Lung (tissue), 12 donors: ENCODE results near the gene GLCCI1. TPM values are rescaled to one million over a fixed set of nuclear protein-coding genes. Genes with fewer than 3 reads are reported as not detected.
"Not testable (repeated sequence)": the region's sequence is repeated elsewhere in the genome, so short reads cannot be mapped to it uniquely, and the experiment has no call there.

Experiments
- ATAC-seq: fragments of 200-7000 bp; cut with Tn5 transposase; one replicate; pipeline ENCODE4 v1.9.1; 2020; ENCODE audit warnings: moderate number of reproducible peaks; ENCODE audit not compliant: insufficient read depth, low FRiP score
- DNase-seq, 3 donors: peaks; one replicate each; pipeline ENCODE4 v3.0.0-alpha.2; 2013 to 2017
- H3K27ac ChIP-seq, 2 donors: one replicate each; pipeline ENCODE4 v1.5.1; 2013; ENCODE audit warnings: mild to moderate bottlenecking in 2 of 2, moderate library complexity in 2 of 2, control low read depth in 1 of 2, inconsistent platforms in 1 of 2, low read depth in 1 of 2, low read length in 1 of 2
- H3K27me3 ChIP-seq, 3 donors: one replicate each; pipeline ENCODE4 v1.5.1; 2013; ENCODE audit warnings: low read length in 2 of 3; ENCODE audit not compliant: control insufficient read depth in 3 of 3, insufficient read depth in 3 of 3
- H3K36me3 ChIP-seq, 4 donors: one replicate each; pipeline ENCODE4 v1.5.1; 2013; ENCODE audit warnings: low read length in 4 of 4, mild to moderate bottlenecking in 1 of 4, moderate library complexity in 1 of 4; ENCODE audit not compliant: control insufficient read depth in 4 of 4, insufficient read depth in 4 of 4
- H3K4me1 ChIP-seq, 5 donors: one replicate each; pipeline ENCODE4 v1.5.1; 2013; ENCODE audit warnings: low read length in 5 of 5, mild to moderate bottlenecking in 2 of 5, moderate library complexity in 1 of 5; ENCODE audit not compliant: control insufficient read depth in 5 of 5, insufficient read depth in 5 of 5
- H3K4me3 ChIP-seq: one replicate; pipeline ENCODE4 v1.5.1; 2013; ENCODE audit warnings: mild to moderate bottlenecking, control low read depth, moderate library complexity
- H3K9ac ChIP-seq, 2 donors: one replicate each; pipeline ENCODE4 v1.5.1; 2013; ENCODE audit warnings: low read length in 2 of 2, control low read depth in 1 of 2; ENCODE audit not compliant: insufficient read depth in 1 of 2
- H3K9me3 ChIP-seq, 4 donors: one replicate each; pipeline ENCODE4 v1.5.1; 2013; ENCODE audit warnings: low read length in 3 of 4, mild to moderate bottlenecking in 1 of 4, moderate library complexity in 1 of 4; ENCODE audit not compliant: control insufficient read depth in 4 of 4, insufficient read depth in 3 of 4
- CTCF ChIP-seq: IDR thresholded peaks from 2 replicates; pipeline ENCODE4 v1.5.1; 2012; ENCODE audit warnings: mild to moderate bottlenecking; ENCODE audit errors: control extremely low read depth, extremely low read depth
- WGBS, 2 donors: extraction: QIAGEN DNeasy Blood & Tissue Kit; methylation state at CpG; one replicate each; pipeline ENCODE4 v1.1.7; 2013; 5-methylcytosine and 5-hydroxymethylcytosine counted together
- polyA plus RNA-seq, 2 donors: library from polyadenylated mRNA; stranded (reverse); fragments of 200-250 nt; gene quantifications; one replicate each; pipeline ENCODE4 v1.2.1, GENCODE V29; 2013
- total RNA-seq, 2 donors: library from RNA; depleted of rRNA in 1 of 2; stranded (reverse); fragments of >200 nt in 1 of 2; gene quantifications; one replicate each; pipeline ENCODE4 v1.2.1, GENCODE V29; 2014 to 2021
- donor health status: control.
- donor health status: control.
- donor health status: Bipolar disorder and iron deficiency.
- donor health status: healthy.
- donor health status: DM: yes; HTN: yes; CAD: no.

GLCCI1 gene
- total and polyA plus RNA-seq, 4 donors, result 2.5 to 60.2 (median 21.0) TPM

GRCh38 chr7:8042796-8043535 lies 74.4 kb downstream of the GLCCI1 start:
- Histone ChIP-seq H3K4me3 (no peak overlapping the region), H3K36me3 (no peaks in the 10 kb centered on the region), H3K9ac (no peak overlapping the region), H3K27me3 (no peaks in the 10 kb centered on the region), H3K4me1 (peaks cover 0 to 1% (median 0%) of the 10 kb centered on the region in 5 donors), H3K27ac (no peak overlapping the region), H3K9me3 (no peaks in the 10 kb centered on the region)
- DNase-seq (peak in 1 of 3 donors; percentile 5), ATAC-seq (no peak)
- 92 to 95% methylated on average over 3 of the region's 3 CpGs for WGBS, 2 donors
- TF ChIP-seq CTCF, result no peak

- TF ChIP-seq CTCF, result no peak
- no peak overlapping the region for H3K9ac ChIP-seq
- ATAC-seq, result no peak
- WGBS, 2 donors, result 86 to 89% methylated on average over 5 of the region's 5 CpGs
- H3K9me3 ChIP-seq, result peaks cover 0 to 3% (median 0%) of the 10 kb centered on the region in 4 donors
- H3K4me3 ChIP-seq, result no peak overlapping the region
- no peaks in the 10 kb centered on the region for H3K27me3 ChIP-seq
- DNase-seq, result no peak
- H3K27ac ChIP-seq, result no peak overlapping the region
- H3K4me1 ChIP-seq, result peaks cover 0 to 1% (median 0%) of the 10 kb centered on the region in 5 donors
- H3K36me3 ChIP-seq, result no peaks in the 10 kb centered on the region
These were observed 76.3 kb downstream of the GLCCI1 start for GRCh38 chr7:8044761-8045430.

DNA sequence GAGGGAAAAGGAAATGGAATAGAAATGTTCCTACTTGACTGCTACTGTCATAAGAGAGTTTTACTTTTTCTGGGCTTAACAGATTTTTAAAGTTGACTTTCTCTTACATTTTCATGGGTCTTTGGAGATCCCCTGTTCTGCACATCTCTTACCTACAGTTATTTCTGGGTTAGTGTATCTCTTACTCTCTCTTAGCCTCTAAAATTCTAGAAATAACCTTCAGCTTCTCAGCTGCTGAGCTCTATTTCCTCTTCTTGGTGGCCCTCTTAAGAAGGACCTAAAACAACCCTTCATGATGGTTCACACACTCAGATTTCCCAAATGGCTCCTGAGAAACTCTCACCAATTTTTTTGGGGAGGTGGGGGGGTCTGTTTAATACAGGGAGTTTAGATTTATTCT lies 79.5 kb downstream of the GLCCI1 start:
- H3K36me3 ChIP-seq, H3K9ac ChIP-seq, ATAC-seq, DNase-seq, H3K4me3 ChIP-seq, H3K4me1 ChIP-seq, H3K9me3 ChIP-seq, H3K27me3 ChIP-seq, H3K27ac ChIP-seq: not testable (repeated sequence)

DNA sequence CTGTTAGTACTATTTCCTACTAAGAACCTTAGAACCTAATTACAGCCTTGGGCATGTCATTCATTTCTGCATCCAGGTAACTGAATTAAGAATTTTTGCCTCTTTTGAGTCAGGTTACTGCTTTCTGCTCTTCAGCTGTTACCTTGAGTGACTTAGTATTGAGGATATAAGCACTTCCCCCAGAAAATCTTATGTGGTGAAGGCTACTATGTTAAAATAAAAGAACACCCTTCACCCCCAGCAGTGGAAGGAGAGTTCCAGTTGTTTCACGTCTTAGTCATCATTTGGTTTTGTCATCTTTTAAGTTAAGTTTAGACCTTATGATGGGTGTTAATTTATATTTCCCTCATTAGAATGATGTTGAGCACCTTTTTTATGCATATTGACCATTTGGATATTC lies 82.8 kb downstream of the GLCCI1 start:
- ATAC-seq, result no peak
- no peak overlapping the region for H3K27ac ChIP-seq
- TF ChIP-seq CTCF, result no peak
- peaks cover 0 to 3% (median 0%) of the 10 kb centered on the region in 4 donors for H3K9me3 ChIP-seq
- no peak overlapping the region for H3K4me3 ChIP-seq
- H3K36me3 ChIP-seq, result peaks cover 0 to 5% (median 4%) of the 10 kb centered on the region in 4 donors
- no peaks in the 10 kb centered on the region for H3K4me1 ChIP-seq
- H3K9ac ChIP-seq, result no peak overlapping the region
- DNase-seq, result no peak
- 58 to 75% methylated on average over 1 of the region's 1 CpG for WGBS, 2 donors
- H3K27me3 ChIP-seq, result no peaks in the 10 kb centered on the region
